ENCODE data around the gene IL11RA. TPM values are rescaled to one million over a fixed set of nuclear protein-coding genes. Genes with fewer than 3 reads are reported as not detected.

Gene IL11RA
- total and polyA plus RNA-seq, 8 donors, result 13.8 to 121 (median 98.1) TPM

- peak; percentile 42 to 94 (median 70) for DNase-seq
- intact Hi-C loops (cut with DNase I), result no loop called here
- TF ChIP-seq CTCF (IDR thresholded peaks at IDR 0.05), result peak; percentile 90 to 92
- Histone ChIP-seq H3K9me3 (no peaks in the 10 kb centered on the region), H3K4me3 (peak overlapping the region; percentile 58 to 69), H3K27me3 (peaks cover 0 to 17% of the 10 kb centered on the region in 2 donors), H3K36me3 (no peaks in the 10 kb centered on the region), H3K4me1 (peaks cover 0 to 12% of the 10 kb centered on the region in 2 donors), H3K27ac (peak overlapping the region in 1 of 2 donors; percentile 55)
- peak; percentile 97 for ATAC-seq
Observed at GRCh38 chr9:34701023-34701768, 49.2 kb downstream of the IL11RA start.

- Histone ChIP-seq H3K4me3 (peak overlapping the region; percentile 58 to 69), H3K4me1 (peaks cover 0 to 12% of the 10 kb centered on the region in 2 donors), H3K27ac (peak overlapping the region in 1 of 2 donors; percentile 55), H3K27me3 (peaks cover 0 to 17% of the 10 kb centered on the region in 2 donors), H3K9me3 (no peaks in the 10 kb centered on the region), H3K36me3 (no peaks in the 10 kb centered on the region)
- ATAC-seq, result peak; percentile 96
- TF ChIP-seq CTCF (IDR thresholded peaks at IDR 0.05), result peak; percentile 98 to 100
- intact Hi-C loops (cut with DNase I), result no loop called here
- DNase-seq, result peak; percentile 72 to 94 (median 86)
Observed at GRCh38 chr9:34701769-34702736, 50.1 kb downstream of the IL11RA start.

GRCh38 chr9:34707130-34707529, 55.1 kb downstream of the IL11RA start:
- no peak for TF ChIP-seq CTCF (IDR thresholded peaks at IDR 0.05)
- Histone ChIP-seq H3K27me3 (no peaks in the 10 kb centered on the region), H3K4me1 (no peaks in the 10 kb centered on the region), H3K36me3 (no peaks in the 10 kb centered on the region), H3K4me3 (no peak overlapping the region), H3K27ac (no peak overlapping the region), H3K9me3 (no peaks in the 10 kb centered on the region)
- no peak for ATAC-seq
- no peak for DNase-seq
- intact Hi-C loops (cut with DNase I), result no loop called here

- intact Hi-C loops (cut with DNase I), result no loop called here
- DNase-seq (no peak), ATAC-seq (peak; percentile 12)
- no peaks in the 10 kb centered on the region for H3K36me3 ChIP-seq
- no peaks in the 10 kb centered on the region for H3K27me3 ChIP-seq
- no peak overlapping the region for H3K4me3 ChIP-seq
- TF ChIP-seq CTCF (IDR thresholded peaks at IDR 0.05), result no peak
- H3K9me3 ChIP-seq, result no peaks in the 10 kb centered on the region
- H3K27ac ChIP-seq, result no peak overlapping the region
- no peaks in the 10 kb centered on the region for H3K4me1 ChIP-seq
Observed at GRCh38 chr9:34709196-34709978, 57.4 kb downstream of the IL11RA start.
